ENCODE data around the gene ABHD2.

DNA sequence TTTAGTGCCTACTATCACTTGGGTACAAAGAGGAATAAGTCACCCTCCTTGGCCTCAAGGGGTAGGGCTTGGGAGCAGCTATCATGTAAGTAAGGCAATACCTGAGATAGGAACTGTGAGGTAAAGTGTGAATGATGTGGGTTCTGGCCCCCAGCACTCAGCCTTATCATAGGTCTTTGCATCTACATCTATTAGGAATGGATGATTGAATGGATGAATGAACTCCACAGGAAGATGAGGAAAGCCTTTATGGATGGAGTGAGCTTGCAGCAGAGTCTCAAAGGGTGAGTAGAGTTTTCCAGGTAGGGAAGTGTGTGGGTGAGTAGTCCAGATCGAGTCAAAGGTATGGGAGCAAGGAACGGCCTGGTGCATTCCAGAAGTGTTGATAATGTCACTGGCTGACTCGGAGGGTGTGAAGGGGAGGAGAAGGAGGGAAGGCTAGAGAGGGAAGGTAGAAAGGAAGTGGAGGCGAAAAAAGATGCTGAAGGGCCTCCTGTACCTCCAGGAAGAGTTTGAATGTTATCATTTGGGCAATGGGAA lies 13.1 kb upstream of the ABHD2 start:
- TF ChIP-seq, protein P1, sequence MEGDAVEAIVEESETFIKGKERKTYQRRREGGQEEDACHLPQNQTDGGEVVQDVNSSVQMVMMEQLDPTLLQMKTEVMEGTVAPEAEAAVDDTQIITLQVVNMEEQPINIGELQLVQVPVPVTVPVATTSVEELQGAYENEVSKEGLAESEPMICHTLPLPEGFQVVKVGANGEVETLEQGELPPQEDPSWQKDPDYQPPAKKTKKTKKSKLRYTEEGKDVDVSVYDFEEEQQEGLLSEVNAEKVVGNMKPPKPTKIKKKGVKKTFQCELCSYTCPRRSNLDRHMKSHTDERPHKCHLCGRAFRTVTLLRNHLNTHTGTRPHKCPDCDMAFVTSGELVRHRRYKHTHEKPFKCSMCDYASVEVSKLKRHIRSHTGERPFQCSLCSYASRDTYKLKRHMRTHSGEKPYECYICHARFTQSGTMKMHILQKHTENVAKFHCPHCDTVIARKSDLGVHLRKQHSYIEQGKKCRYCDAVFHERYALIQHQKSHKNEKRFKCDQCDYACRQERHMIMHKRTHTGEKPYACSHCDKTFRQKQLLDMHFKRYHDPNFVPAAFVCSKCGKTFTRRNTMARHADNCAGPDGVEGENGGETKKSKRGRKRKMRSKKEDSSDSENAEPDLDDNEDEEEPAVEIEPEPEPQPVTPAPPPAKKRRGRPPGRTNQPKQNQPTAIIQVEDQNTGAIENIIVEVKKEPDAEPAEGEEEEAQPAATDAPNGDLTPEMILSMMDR (IDR thresholded peaks at IDR 0.05): no peak
- TF ChIP-seq POLR2A (IDR thresholded peaks at IDR 0.05): no peak
